NCI-H2029 treated with DMSO at 0.1 percent for 48 hours (cell line): ENCODE measurements around the gene TSPAN16.
"Not testable (repeated sequence)": the region's sequence is repeated elsewhere in the genome, so short reads cannot be mapped to it uniquely, and the experiment has no call there.

Source experiments
- DNase-seq: peaks from one replicate; lab custom pipeline; 2025; lab: John Stamatoyannopoulos, UW

The TSPAN16 gene

DNA sequence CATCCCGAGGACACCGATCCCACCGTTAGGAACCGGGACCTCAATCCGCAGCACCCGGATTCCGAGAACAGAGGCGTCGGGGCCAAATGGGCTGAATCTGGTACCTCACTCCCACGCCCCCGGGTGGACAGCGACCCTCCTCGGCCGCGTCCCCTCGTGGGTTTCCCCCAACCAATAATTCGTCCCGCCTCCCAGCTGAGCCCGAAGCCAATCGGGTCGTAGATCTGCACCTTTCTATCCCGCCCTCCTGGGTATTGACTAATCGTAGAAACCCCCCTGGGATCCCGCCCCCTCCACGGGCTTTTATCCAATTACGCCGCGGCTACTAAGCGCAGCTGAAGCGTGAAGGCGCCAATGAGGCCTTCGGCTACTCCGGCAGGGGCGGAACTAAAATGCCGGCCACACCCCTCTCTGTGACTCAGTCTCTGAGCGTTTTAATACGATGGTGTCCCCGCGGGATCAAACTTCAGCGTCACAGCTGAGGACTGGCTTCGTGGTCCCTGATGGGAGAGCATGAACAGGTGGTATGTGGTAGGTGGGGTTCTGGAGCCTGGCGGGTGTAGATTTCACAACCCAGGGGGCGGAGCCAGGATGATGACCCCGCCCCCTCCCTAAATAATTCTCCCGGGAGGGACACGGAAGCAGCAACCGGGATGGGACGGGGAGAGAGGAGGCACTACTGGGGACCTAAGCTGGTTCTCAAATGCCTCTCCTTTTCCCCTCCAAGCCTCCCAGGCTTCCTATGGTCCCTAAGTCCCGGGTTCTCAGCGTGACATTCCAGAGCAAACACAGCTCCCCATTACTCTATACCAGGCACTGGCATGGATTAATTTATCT, 50.4 kb downstream of the TSPAN16 start, which contains the start of the genes CCDC159 and TMEM205:
TSS of gene CCDC159 (plus strand) at position 416 of the 837 bp plus-strand sequence. CDS start at position 504, 88 bp downstream.
TSS of gene TMEM205 (minus strand) at position 165 of the 837 bp plus-strand sequence. CDS start 649 bp downstream, outside the sequence.
- DNase-seq: peak; percentile 95

DNA sequence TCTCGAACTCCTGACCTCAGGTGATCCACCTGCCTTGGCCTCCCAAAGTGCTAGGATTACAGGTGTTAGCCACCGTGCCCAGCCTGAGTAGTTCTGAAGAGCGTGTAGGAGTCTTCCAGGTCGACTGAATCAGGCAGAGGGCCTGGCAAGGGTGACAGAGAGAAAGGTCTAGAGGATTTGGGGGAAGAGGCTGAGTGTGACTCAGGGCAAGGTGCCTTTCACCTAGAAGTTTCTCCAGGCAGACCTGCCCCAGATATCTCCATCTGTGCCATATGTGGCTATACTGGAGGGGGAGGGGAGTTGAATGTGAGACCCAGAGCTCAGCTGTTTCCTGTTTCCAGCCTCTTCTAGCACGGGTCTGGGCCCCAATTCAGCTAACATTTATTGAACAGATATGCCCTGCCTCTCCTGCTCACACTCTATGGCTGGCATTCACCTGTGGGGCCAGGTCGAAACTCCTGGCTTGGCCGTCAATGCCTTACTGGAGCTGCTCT, 51.6 kb downstream of the TSPAN16 start:
- no peak for DNase-seq

DNA sequence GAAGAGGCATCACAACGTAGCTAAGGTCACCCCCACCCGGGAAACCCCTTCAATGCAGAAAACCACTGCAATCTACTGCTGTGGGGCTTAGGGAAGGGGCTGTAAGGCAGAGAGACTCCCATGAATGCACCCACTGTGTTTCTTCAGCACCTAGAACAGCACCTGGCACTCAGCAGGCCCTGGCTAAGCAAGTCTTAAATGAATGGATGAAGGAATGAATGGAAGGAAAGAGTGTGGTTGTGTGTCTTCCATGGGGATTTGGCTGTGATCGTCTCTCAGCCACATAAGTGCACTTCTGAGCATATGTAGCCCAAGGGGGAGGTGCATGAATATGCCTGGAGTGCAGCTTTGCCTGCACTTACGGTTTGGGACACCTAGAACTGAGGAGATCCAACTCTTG, 53.2 kb downstream of the TSPAN16 start:
- DNase-seq: no peak

DNA sequence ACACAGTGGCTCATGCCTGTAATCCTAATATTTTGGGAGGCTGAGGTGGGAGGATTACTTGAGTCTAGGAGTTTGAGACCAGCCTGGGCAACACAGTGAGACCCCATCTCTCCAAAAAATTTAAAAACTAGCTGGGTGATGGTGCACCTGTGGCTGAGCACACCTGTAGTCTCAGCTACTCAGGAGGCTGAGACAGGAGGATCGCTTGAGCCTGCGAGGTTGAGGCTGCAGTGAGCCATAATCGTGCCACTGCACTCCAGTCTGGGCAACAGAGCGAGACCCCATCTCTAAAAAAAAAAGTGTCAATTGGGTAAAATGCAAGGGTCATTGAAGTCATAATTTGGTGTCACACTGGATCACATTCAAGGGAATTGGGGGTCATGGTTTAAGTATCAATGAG, 58.1 kb downstream of the TSPAN16 start:
- not testable (repeated sequence) for DNase-seq

DNA sequence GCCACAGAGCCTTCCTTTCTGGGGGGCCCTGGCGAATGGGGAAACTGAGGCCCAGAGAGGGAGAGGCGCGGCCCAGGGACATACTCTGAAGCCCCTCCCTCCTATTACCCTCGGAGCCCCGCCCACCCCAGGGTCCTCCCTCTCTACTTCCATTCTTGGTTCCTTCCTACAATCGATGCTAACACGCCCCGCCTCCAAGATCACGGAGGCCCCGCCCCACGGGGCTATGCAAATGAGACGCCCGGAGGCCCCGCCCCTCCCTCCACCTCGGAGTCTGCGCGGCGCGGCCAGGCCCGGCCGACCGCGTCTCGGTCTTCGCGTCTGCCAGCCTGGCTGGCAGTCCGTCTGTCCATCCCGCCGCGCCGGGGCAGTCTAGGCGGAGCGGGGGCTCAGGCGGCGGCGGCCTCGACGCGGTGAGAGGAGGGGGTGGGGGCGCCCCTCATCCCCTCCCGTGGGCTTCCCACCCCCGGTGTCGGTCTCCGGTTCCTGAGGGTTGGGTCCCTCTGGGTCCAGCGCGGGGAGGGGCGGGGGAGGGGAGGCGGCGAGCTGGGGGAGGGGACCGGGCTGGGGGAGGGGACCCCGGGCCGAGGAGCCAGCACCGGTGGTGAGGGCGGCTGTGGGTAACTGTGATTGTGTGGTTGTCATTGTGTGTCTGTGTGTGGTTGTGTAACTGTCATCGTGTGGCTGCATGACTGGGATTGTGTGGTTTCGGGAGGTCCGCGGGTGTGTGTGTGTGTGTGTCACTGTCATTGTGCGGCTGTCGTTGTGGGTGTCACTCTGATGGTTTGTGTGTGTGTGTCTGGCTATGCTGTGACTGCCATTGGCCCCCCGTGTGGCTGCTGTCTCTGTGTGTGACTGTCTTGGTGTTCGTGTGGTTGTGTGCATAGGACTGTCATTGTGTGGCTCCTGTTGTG, 59.5 kb downstream of the TSPAN16 start, which contains the start of gene PLPPR2:
TSS of gene PLPPR2 (plus strand) at position 273 of the 914 bp plus-strand sequence. CDS start 2,242 bp downstream, outside the sequence.
- DNase-seq: peak; percentile 77

DNA sequence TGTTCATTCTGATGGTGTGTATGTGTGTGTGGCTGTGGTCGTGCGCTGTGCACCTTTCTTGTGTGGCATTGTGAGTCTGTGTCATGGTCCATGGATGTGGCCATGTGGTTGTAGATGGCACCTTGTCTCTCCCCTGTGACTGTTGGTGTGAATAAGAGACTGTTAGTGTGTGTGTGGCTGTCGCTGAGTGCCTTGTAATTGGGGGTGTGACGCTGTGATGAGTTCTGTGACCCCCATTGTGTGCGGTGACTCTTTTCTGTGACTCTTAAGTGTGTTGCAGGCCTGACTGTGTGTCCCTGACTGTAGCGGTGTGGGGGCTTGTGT, 60.1 kb downstream of the TSPAN16 start:
- DNase-seq: no peak

DNA sequence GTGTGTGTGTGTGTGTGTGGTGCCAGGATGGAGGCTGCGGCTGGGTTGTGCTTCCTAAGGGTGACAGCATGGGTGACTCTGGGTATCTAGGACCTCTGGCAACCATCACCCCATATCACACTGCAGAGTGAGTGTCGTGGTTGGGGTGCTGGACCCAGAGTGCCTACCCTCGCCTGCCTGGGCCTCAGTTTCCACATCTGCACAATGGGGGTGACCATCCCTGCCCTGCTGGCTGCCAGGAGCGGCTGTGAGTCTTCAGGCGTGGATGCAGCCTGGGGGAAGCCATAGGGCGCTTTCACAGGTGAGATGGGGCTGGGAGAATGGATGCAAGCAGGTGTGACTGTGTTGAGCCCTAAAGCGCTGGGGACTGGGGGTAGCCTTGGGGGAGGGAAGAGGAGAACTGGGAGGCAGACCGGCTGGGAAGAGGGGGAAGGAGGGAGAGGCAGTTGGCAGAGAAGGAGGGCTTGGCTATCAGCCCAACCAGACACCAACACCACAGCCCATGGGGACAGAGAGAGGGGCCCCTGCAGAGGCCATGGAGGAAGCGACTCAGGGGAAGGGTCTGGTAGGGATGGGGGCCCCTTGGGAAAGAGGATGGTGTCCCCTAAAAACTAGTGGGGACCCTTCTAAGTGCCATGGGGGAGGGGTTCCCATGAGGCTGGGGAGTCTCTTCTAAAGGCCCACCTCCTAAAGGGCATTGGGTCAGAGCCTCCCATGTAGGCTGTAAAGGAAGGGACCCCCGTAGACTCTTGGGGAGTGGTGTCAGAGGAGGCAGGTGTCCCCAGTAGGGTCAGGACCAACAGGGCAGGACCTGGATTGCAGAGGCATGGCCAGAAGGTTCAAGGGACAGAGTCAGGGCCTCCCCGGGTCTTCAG, 61.0 kb downstream of the TSPAN16 start:
- DNase-seq: no peak

DNA sequence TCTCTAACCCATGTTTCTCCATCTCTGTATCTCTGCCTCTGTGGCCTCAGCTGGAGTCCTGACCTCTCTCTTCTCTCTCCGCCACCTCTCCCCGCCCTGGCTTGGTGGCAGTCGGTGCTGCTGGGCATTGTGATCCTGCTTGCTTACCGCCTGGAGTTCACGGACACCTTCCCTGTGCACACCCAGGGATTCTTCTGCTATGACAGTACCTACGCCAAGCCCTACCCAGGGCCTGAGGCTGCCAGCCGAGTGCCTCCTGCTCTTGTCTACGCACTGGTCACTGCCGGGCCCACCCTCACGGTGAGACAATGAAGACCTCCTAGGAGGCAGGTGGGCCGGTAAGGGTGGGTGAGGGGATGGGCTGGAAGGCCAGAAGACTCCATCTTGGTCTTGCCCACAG, 63.5 kb downstream of the TSPAN16 start:
- no peak for DNase-seq

DNA sequence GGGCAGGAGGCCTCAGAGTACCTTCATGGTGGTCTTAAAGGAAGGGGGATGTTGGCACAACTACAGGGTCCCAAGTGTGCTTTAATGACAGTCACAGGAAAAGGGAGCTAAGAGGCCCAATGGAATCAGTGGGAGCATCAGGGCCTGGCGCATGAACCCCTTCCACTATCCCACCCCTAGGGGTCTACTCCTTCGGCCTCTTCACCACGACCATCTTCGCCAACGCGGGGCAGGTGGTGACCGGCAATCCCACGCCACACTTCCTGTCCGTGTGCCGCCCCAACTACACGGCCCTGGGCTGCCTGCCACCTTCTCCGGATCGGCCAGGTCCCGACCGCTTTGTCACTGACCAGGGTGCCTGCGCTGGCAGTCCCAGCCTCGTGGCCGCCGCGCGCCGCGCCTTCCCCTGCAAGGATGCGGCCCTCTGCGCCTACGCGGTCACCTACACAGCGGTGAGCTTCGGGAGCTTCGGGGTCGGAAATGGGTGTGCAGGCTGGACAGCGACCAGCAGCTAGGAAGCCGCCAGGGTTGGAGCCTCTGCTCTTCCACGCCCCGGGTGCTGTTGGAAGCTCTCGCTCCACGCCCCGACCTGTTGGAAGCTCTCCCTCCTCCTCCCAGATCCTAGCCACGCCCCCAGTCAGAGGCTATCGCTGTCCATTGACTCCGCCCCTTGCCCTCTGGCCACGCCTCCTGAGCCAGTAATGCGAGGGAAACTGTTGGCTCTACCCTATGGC, 65.2 kb downstream of the TSPAN16 start:
- no peak for DNase-seq

DNA sequence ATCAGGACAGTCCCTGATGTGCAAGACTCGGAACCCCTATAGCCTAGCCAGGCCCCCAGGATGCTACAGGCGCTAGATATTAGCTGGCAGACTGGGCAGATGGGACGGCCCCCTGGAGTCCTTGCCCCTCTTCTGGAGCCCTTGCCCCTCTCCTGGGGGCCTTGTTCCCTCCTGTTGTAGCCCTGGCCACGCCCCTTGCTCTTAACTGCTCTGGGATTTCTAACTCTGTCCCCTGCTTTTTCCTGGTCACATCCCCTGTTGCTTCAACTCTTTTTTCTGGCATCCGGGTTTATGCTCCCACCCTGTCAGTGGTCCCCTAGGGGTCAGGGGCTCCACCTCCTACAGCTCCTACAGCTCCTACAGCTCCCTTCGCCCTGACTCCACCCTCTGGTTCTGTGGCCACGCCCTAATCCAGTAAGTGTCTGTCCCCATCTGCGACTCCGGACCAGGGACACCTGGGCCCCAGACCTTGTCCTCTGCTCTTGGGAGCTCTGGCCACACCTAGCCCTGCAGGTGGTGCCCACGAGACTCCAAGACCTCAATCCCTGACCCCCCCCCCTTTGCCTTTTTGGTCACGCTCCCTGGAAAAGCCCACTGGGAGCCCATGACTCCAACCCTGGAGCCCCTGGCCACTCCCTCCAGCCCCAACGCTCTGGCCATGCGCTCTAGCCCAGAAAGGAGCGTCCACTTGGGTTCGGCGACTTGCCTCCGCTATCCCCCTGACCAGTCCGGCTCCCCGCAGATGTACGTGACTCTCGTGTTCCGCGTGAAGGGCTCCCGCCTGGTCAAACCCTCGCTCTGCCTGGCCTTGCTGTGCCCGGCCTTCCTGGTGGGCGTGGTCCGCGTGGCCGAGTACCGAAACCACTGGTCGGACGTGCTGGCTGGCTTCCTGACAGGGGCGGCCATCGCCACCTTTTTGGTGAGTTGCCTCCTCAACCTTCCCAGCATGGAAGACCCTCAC, 66.1 kb downstream of the TSPAN16 start:
- DNase-seq: no peak

DNA sequence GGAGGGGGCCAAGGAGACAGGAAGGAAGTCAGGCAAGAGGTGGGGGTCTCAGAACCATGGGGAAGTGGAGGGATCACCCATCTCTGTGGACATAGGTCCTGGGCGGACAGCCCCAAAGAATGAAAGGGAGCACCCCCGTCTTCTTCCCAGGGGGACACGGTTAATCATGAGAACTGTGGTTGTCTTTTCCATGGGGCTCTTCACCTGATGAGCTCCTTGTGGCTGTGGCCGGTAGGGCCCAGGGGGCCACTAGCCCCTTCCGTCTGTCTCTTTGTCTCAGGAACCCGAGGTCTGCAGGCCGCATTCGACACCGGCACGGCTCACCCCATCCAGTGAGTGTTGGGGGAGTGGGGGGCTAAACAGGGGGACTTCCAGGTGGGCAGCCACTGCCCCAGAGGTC, 67.9 kb downstream of the TSPAN16 start:
- DNase-seq: no peak

DNA sequence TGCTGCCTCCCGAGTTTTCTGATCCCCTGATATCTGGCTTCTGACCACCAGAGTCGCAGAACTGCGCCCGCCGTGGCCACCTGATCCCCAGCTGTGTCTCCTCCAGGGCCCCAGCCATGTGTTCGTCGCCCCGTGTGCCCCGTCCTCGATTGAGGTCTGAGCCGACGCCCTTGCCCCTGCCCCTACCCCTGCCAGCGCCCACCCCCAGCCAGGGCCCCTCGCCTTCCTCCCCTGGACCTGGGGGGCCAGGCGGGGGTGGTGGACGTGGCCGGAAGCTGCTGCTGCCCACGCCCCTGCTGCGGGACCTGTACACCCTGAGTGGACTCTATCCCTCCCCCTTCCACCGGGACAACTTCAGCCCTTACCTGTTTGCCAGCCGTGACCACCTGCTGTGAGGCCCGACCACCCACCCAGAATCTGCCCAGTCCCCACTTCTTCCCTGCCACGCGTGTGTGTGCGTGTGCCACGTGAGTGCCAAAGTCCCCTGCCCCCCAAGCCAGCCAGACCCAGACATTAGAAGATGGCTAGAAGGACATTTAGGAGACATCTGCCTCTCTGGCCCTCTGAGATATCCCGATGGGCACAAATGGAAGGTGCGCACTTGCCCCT, 68.4 kb downstream of the TSPAN16 start:
- DNase-seq: no peak

DNA sequence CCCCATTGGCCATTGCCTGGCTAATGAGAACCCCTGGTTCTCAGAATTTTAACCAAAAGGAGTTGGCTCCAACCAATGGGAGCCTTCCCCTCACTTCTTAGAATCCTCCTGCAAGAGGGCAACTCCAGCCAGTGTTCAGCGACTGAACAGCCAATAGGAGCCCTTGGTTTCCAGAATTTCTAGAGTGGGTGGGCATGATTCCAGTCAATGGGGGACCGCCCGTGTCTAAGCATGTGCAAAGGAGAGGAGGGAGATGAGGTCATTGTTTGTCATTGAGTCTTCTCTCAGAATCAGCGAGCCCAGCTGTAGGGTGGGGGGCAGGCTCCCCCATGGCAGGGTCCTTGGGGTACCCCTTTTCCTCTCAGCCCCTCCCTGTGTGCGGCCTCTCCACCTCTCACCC, 69.0 kb downstream of the TSPAN16 start:
- DNase-seq: no peak
